Mesenchymal stem cell (in vitro differentiated cells and primary cell): ENCODE measurements around the gene ROCK1. TPM values are rescaled to one million over a fixed set of nuclear protein-coding genes. Genes with fewer than 3 reads are reported as not detected.
A peak's percentile ranks its signal among the peaks of the same experiment; 100 is the strongest.
"Not testable (repeated sequence)": the region's sequence is repeated elsewhere in the genome, so short reads cannot be mapped to it uniquely, and the experiment has no call there.

ENCODE experiments used
- DNase-seq: peaks from one replicate; pipeline ENCODE4 v3.0.0-alpha.2; 2013
- H2AFZ ChIP-seq: one replicate; pipeline ENCODE4 v1.6.1; 2013; ENCODE audit warnings: low read depth, mild to moderate bottlenecking, control low read depth, inconsistent platforms, low read length, moderate library complexity
- H2AK5ac ChIP-seq: 2 replicates; pipeline ENCODE4 v1.6.1; 2013; ENCODE audit warnings: low read length, moderate library complexity, mild to moderate bottlenecking, inconsistent platforms; ENCODE audit not compliant: severe bottlenecking
- H2BK120ac ChIP-seq: one replicate; pipeline ENCODE4 v1.6.1; 2013; ENCODE audit warnings: low read depth, mild to moderate bottlenecking, inconsistent platforms, low read length, moderate library complexity
- H2BK12ac ChIP-seq, 2 experiments: one replicate each; pipeline ENCODE4 v1.6.1; 2013; ENCODE audit warnings: inconsistent platforms in 2 of 2, low read length in 2 of 2, mild to moderate bottlenecking in 2 of 2, moderate library complexity in 2 of 2, control low read depth in 1 of 2
- H2BK15ac ChIP-seq: one replicate; pipeline ENCODE4 v1.6.1; 2013; ENCODE audit warnings: mild to moderate bottlenecking, low read depth, inconsistent platforms; ENCODE audit not compliant: poor library complexity, severe bottlenecking
- H2BK5ac ChIP-seq: 2 replicates; pipeline ENCODE4 v1.6.1; 2013; ENCODE audit warnings: low read depth, mild to moderate bottlenecking, low read length, control low read depth, inconsistent platforms; ENCODE audit not compliant: poor library complexity, severe bottlenecking
- H3K14ac ChIP-seq, 2 experiments: one replicate each; pipeline ENCODE4 v1.6.1; 2013; ENCODE audit warnings: inconsistent platforms in 2 of 2, low read length in 2 of 2, control low read depth in 1 of 2, mild to moderate bottlenecking in 1 of 2, moderate library complexity in 1 of 2
- H3K18ac ChIP-seq, 2 experiments: one replicate each; pipeline ENCODE4 v1.6.1; 2013; ENCODE audit warnings: inconsistent platforms in 2 of 2, low read length in 2 of 2, control low read depth in 1 of 2, low read depth in 1 of 2, mild to moderate bottlenecking in 1 of 2
- H3K23ac ChIP-seq, 2 experiments: one replicate each; pipeline ENCODE4 v1.6.1; 2013; ENCODE audit warnings: inconsistent platforms in 2 of 2, low read length in 2 of 2, mild to moderate bottlenecking in 2 of 2, moderate library complexity in 2 of 2, control low read depth in 1 of 2
- H3K27ac ChIP-seq: 2 replicates; pipeline ENCODE4 v1.5.1; 2013; ENCODE audit warnings: mild to moderate bottlenecking, moderate library complexity, low read length, control low read depth, inconsistent platforms; ENCODE audit not compliant: poor library complexity, severe bottlenecking
- H3K27me3 ChIP-seq, 2 experiments: 2 replicates each; pipeline versions ENCODE4 v1.6.1 to v1.7.0; 2013; ENCODE audit warnings: low read length in 2 of 2, mild to moderate bottlenecking in 2 of 2, moderate library complexity in 2 of 2, control low read depth in 1 of 2, inconsistent platforms in 1 of 2; ENCODE audit not compliant: control insufficient read depth in 1 of 2, insufficient read depth in 1 of 2
- H3K36me3 ChIP-seq, 2 experiments: 2 replicates each; pipeline versions ENCODE4 v1.6.1 to v1.7.0; 2013; ENCODE audit warnings: low read length in 2 of 2, control low read depth in 1 of 2, inconsistent platforms in 1 of 2, low read depth in 1 of 2, mild to moderate bottlenecking in 1 of 2; ENCODE audit not compliant: insufficient read depth in 2 of 2, control insufficient read depth in 1 of 2
- H3K4ac ChIP-seq, 2 experiments: one replicate each; pipeline ENCODE4 v1.6.1; 2013; ENCODE audit warnings: inconsistent platforms in 2 of 2, low read length in 2 of 2, mild to moderate bottlenecking in 2 of 2, moderate library complexity in 2 of 2, control low read depth in 1 of 2, low read depth in 1 of 2
- H3K4me1 ChIP-seq: 2 replicates; pipeline ENCODE4 v1.6.1; 2013; ENCODE audit warnings: low read depth, low read length, control low read depth; ENCODE audit not compliant: control insufficient read depth, insufficient read depth
- H3K4me2 ChIP-seq: 2 replicates; pipeline ENCODE4 v1.6.1; 2013; ENCODE audit warnings: low read length, mild to moderate bottlenecking, inconsistent platforms; ENCODE audit not compliant: poor library complexity, severe bottlenecking
- H3K4me3 ChIP-seq, 2 experiments: 2 replicates each; pipeline versions ENCODE4 v1.5.1 to v1.7.0; 2013; ENCODE audit warnings: low read length in 2 of 2, mild to moderate bottlenecking in 2 of 2, control low read depth in 1 of 2, low read depth in 1 of 2; ENCODE audit not compliant: insufficient read depth in 1 of 2
- H3K79me1 ChIP-seq: replicated peaks from 2 replicates; pipeline ENCODE4 v1.6.1; 2013; ENCODE audit warnings: mild to moderate bottlenecking, control low read depth, low read length, inconsistent platforms; ENCODE audit not compliant: poor library complexity, severe bottlenecking
- H3K9ac ChIP-seq: 2 replicates; pipeline ENCODE4 v1.7.0; 2013; ENCODE audit warnings: mild to moderate bottlenecking, low read length, moderate library complexity
- H3K9me3 ChIP-seq: 2 replicates; pipeline ENCODE4 v1.7.0; 2013; ENCODE audit warnings: mild to moderate bottlenecking, low read length; ENCODE audit not compliant: control insufficient read depth
- H4K8ac ChIP-seq: one replicate; pipeline ENCODE4 v1.6.1; 2013; ENCODE audit warnings: inconsistent platforms, mild to moderate bottlenecking, low read length, moderate library complexity
- H4K91ac ChIP-seq: one replicate; pipeline ENCODE4 v1.6.1; 2013; ENCODE audit warnings: mild to moderate bottlenecking, low read length, inconsistent platforms
- WGBS: methylation state at CpG from one replicate; pipeline ENCODE4 v1.1.7; 2013; ENCODE audit warnings: mixed read lengths; 5-methylcytosine and 5-hydroxymethylcytosine counted together
- small RNA-seq: library from polyadenylated mRNA; stranded (forward); fragments of <200 nt; extraction: miRNeasy Mini kit (QIAGEN cat#:217004); gene quantifications from one replicate; pipeline ENCODE3, GENCODE V24; 2013; ENCODE audit warnings: low read depth

The ROCK1 gene

DNA sequence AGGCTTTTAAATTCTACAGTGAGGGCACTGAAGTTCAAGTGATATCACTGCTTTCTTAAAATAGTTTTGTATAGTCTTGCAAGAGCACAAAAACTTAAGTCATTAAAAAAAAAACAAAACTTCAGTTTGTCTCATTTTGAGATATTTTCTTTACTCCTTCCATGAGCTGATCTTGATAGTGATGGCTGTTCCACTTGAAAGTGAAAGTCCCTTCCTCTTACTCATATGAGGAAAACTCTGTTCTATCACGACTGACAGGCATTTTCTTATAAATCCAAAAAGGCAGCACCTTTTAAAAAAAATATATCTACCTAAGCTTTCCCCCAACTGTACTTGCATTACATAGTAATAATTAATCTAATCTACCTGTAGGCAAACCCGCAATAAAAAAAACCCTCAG is 160.8 kb downstream of the ROCK1 start:
- H3K9me3 ChIP-seq, H3K9ac ChIP-seq, H3K27me3 ChIP-seq, H3K23ac ChIP-seq, H3K79me1 ChIP-seq, H2BK120ac ChIP-seq, H2BK5ac ChIP-seq, H3K4me3 ChIP-seq, H3K27ac ChIP-seq, H3K4ac ChIP-seq, H2AK5ac ChIP-seq, H4K91ac ChIP-seq, H2AFZ ChIP-seq, H3K14ac ChIP-seq, H3K4me2 ChIP-seq, H3K18ac ChIP-seq, H4K8ac ChIP-seq, H2BK15ac ChIP-seq, H3K4me1 ChIP-seq, H2BK12ac ChIP-seq: not testable (repeated sequence)
- H3K36me3 ChIP-seq: peaks cover 0 to 16% of the 10 kb centered on the region in 2 experiments
- peak; percentile 6 for DNase-seq
- 81% methylated on average over 2 of the region's 2 CpGs for WGBS

Small RNA genes within 50 kb of the gene (small RNA-seq; reads per million reads assigned to genes)
- not detected for gene RNU6-120P
